NCI-H146 (cell line): Measurements from ENCODE around the gene LTBP3.

Source experiments
- DNase-seq: peaks from one replicate; lab custom pipeline; 2025; lab: John Stamatoyannopoulos, UW

The LTBP3 gene

GRCh38 chr11:65553301-65554001, 4.7 kb downstream of the LTBP3 start:
- no peak for DNase-seq

GRCh38 chr11:65552388-65552951, 5.7 kb downstream of the LTBP3 start:
- DNase-seq, result no peak

DNA sequence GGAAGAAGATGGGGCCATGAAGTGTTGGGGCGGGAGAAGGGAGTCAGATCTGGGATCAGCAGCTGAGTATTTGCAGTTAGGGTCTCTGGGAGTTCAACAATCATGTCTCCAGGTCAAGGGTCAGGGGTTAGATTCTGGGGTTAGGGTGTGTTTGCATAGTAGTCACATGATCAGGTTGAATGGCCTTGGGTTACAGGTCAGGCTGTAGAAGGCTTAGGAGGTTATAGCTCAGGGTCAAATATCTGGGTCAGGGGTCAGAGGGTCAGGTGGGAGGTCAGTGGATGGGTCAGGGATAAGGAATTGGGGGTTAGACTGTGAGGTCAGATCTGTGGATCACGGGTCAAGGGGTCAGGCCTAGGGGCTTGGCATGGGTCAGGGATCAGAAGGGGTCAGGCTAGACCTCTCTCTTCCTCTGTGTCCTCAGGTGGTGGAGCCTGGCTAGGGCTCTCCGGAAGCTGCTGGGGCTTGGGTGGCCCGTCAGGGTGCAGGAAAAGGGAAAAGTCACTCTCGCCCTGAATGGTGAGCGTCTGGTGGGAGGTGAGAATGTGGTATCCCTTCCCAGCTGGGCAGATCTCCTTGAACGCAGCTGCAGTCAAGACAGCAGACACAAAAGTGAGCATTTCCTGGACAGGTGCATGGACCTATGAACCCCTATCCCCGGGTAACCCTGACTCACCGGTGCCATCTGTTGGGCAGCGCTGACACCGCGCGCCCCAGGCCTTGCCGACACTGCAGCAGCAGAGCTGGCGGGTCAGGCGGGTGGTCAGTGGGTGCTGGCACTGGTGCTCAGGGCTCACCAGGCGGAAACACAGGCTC, 6.4 kb downstream of the LTBP3 start:
- DNase-seq, result peak; percentile 91

DNA sequence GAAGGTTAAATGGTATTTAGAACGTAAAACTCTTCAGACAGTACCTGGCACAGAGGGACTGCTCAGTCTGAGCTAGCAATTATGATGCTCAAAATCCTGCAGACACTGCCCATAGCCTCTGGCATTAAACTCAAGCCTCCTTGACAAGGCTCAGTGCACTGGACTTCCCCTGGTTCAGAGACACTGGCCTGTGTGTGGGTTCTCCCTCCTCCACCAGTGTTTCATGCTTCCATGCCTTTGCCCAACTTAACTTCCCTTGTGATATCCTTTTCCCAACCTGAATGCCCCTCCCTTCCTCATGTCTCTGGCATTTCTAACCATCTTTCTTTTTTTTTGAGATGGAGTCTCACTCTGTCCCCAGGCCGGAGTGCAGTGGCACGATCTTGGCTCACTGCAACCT, 9.1 kb downstream of the LTBP3 start:
- no peak for DNase-seq

GRCh38 chr11:65548395-65548794, 9.8 kb downstream of the LTBP3 start:
- DNase-seq, result no peak

DNA sequence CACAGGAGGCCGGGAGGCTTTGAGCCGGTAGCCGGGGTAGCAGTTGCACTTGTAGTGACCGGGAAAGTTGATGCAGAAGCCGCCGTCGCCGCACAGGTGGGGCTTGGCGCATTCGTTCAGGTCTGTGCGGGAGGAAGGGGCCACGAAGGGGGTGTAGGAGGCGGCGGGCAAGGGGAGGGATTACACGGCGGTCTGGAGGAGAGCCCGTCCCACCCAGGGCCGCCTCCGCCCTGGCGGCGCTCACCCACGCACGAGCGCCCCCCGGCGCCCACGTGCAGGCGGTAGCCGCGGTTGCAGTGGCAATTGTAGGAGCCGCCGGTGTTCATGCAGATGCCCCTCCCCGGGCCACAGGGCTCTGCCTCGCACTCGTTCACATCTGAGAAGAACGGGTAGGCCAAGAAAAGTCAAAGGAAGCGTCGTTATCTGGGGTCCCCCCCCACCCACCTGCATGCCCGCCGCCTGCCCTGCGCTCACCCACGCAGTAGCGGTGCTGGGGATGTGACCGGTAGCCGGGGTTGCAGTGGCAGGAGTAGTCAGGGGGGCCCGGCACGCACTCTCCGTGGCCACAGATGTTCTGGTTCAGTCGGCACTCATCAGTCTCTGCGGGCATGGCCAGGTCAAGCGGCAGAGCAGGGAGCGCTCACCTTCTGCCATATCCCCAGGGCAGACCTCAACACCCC, 10.6 kb downstream of the LTBP3 start:
- DNase-seq, result no peak

DNA sequence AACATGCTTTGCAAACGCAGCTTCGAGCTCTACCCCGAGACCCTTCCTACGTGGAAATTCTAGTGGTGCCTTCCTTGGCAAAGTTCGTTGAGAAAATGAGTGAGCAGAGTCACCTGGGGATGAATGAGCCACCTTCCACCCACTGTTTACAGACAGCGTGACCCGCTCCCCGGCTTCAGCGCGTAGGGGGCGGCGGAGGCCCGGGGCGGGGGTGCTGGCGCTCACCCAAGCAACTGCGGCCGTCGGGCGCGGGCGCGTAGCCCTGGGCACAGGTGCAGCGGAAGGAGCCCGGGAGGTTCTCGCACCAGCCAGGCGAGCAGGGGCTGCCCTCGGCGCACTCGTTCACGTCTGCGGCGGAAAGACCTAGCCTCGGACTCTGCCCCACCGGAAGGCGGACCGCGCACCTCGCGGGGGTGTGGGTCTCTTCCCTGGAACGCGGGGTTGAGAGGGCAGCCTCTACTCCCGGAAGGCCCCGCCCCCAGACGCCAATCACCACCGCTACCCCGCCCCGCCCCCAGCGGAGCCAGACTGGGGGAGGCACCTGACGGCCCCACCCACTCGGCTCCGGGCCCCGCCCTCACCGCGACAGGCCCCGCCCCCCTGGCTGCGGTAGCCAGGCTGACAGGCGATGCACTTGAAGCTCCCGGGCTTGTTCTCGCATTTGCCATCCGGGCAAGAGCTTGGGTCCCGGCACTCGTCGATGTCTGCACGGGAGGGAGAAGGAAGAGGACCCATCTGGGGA, 11.8 kb downstream of the LTBP3 start:
- peak; percentile 48 for DNase-seq

GRCh38 chr11:65545853-65546216, 12.3 kb downstream of the LTBP3 start:
- DNase-seq, result no peak

- DNase-seq, result no peak
Measured at GRCh38 chr11:65542738-65543390, 15.3 kb downstream of the LTBP3 start.

- no peak for DNase-seq
Measured at GRCh38 chr11:65541093-65541982, 16.8 kb downstream of the LTBP3 start.

DNA sequence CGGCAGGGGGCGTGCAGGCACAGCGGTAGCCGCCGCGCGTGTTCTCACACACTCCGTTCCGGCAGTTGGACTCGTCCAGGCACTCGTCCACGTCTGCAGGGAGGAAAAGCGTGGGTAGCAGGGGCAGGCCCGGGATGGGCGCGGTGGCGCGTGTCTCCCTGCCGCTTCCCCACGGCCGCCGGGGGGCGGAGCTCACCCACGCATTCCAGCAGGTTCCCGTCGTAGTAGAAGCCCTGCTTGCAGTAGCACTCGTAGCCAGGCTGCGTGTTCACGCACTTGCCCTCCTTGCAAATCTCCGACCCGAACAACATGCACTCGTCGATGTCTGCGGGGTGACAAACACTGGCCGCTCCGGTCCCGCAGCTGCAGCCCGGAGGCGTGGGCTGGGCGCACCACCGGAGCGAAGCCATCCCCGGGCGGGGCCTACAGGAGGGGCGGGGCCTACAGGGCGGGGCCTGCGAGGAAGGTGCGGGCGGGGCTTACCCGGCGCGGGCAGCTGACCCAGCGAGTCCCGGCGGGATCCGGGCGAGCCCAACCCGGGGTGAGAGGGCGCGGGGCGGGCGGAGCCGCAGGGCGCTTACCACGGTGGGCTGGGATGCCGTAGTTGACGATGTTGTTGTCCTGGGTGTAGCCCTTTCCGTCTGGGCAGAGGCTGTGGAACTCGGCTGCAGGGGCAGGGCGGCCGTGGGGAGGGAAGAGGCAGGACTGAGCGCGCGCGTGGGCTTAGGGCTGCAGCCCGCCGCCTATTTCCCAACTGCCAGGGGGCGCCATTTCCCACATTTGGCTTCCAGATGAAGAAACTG, 17.7 kb downstream of the LTBP3 start:
- DNase-seq, result peak; percentile 37

DNA sequence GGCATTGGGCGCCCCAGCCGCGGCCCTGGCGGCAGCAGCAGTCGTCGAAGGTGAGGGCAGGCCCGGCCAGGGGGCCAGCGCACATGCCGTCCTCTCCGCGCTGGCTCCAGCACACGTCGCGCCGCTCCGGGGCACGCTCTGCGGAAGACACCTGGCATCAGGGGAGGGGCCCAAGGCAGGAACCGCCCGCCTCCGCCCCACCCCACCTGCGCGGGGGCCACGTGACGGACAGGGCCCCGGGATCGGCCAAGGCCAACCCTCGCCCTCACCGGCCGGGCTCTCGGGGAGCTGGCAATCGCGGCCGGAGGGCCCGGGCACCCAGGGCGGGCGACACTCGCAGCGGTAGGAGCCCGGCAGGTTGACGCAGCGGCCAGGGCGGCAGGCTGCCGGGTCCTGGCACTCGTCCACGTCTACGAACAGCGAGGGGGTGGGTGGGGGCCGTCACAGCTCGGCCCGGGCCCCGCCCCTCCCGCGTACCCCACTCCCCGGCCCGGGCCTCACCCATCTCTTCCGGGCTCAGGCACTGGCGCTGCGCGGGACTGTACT, 18.3 kb downstream of the LTBP3 start:
- no peak for DNase-seq

GRCh38 chr11:65538915-65539743, 19.0 kb downstream of the LTBP3 start:
- no peak for DNase-seq

GRCh38 chr11:65538232-65538914, 19.8 kb downstream of the LTBP3 start:
- no peak for DNase-seq

DNA sequence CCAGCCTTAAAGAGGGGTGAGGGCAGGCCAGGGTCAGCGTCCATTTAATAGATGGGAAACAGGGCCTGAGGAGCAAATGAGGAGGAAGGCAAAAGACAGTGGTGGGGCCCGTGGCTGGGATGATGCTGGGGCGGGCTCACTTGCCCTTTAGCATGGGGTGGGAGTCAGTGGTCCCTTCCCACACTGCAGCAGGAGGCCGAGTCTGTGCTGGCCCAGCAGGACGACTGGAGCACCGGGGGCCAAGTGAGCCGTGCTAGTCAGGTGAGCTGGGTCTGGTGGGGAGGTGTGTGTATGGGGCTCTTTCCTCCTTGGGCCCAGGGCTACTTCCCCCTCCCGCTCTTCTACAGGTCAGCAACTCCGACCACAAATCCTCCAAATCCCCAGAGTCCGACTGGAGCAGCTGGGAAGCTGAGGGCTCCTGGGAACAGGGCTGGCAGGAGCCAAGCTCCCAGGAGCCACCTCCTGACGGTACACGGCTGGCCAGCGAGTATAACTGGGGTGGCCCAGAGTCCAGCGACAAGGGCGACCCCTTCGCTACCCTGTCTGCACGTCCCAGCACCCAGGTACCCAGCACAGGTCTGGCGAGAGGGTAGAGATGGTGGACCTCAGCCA, 20.4 kb downstream of the LTBP3 start:
- DNase-seq, result no peak

GRCh38 chr11:65537296-65537597, 20.9 kb downstream of the LTBP3 start:
- DNase-seq, result no peak
